ENCODE results near the gene NR3C2.

DNA sequence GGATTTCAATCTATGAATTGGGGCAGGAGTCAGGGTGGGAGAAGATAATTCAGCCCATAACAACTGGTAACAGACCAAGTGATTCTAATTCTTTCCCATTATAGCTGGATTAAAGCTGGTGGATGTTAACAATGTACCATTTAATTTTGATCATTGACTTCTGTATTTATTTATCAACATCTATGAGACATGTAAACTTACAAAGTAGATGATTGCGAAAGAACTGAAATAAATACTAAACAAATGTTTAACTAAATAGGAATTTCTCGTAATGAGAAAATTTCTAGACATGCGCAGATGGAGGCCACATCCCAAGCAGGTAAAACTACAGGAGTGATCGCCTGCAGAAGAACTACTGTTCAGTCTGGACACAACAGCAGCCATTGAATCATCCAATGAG is 107.1 kb downstream of the NR3C2 start:
- TF ChIP-seq, protein P1, sequence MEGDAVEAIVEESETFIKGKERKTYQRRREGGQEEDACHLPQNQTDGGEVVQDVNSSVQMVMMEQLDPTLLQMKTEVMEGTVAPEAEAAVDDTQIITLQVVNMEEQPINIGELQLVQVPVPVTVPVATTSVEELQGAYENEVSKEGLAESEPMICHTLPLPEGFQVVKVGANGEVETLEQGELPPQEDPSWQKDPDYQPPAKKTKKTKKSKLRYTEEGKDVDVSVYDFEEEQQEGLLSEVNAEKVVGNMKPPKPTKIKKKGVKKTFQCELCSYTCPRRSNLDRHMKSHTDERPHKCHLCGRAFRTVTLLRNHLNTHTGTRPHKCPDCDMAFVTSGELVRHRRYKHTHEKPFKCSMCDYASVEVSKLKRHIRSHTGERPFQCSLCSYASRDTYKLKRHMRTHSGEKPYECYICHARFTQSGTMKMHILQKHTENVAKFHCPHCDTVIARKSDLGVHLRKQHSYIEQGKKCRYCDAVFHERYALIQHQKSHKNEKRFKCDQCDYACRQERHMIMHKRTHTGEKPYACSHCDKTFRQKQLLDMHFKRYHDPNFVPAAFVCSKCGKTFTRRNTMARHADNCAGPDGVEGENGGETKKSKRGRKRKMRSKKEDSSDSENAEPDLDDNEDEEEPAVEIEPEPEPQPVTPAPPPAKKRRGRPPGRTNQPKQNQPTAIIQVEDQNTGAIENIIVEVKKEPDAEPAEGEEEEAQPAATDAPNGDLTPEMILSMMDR (IDR thresholded peaks at IDR 0.05), result no peak
- TF ChIP-seq, protein P2, sequence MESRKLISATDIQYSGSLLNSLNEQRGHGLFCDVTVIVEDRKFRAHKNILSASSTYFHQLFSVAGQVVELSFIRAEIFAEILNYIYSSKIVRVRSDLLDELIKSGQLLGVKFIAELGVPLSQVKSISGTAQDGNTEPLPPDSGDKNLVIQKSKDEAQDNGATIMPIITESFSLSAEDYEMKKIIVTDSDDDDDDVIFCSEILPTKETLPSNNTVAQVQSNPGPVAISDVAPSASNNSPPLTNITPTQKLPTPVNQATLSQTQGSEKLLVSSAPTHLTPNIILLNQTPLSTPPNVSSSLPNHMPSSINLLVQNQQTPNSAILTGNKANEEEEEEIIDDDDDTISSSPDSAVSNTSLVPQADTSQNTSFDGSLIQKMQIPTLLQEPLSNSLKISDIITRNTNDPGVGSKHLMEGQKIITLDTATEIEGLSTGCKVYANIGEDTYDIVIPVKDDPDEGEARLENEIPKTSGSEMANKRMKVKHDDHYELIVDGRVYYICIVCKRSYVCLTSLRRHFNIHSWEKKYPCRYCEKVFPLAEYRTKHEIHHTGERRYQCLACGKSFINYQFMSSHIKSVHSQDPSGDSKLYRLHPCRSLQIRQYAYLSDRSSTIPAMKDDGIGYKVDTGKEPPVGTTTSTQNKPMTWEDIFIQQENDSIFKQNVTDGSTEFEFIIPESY (IDR thresholded peaks at IDR 0.05; ENCODE audit: borderline replicate concordance, low read depth), result no peak
- no peak for TF ChIP-seq ELF1 (IDR thresholded peaks at IDR 0.05)
- TF ChIP-seq, protein P3, sequence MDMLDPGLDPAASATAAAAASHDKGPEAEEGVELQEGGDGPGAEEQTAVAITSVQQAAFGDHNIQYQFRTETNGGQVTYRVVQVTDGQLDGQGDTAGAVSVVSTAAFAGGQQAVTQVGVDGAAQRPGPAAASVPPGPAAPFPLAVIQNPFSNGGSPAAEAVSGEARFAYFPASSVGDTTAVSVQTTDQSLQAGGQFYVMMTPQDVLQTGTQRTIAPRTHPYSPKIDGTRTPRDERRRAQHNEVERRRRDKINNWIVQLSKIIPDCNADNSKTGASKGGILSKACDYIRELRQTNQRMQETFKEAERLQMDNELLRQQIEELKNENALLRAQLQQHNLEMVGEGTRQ (IDR thresholded peaks at IDR 0.05; ENCODE audit: borderline replicate concordance, low read depth, low read length), result no peak

Data from SK-N-SH (cell line).